22Rv1 (cell line): ENCODE measurements around the gene EGR1.

Experiments
- ZFX ChIP-seq: fragments of 450-650 bp; IDR thresholded peaks from 2 replicates; pipeline ENCODE4 v1.6.1; 2017; ENCODE audit warnings: antibody characterized with exemption, borderline replicate concordance
- TF ChIP-seq, protein P1 (sequence below): fragments of 450-650 bp; IDR thresholded peaks from 2 replicates; pipeline ENCODE4 v1.5.1; 2017; ENCODE audit warnings: mild to moderate bottlenecking

DNA sequence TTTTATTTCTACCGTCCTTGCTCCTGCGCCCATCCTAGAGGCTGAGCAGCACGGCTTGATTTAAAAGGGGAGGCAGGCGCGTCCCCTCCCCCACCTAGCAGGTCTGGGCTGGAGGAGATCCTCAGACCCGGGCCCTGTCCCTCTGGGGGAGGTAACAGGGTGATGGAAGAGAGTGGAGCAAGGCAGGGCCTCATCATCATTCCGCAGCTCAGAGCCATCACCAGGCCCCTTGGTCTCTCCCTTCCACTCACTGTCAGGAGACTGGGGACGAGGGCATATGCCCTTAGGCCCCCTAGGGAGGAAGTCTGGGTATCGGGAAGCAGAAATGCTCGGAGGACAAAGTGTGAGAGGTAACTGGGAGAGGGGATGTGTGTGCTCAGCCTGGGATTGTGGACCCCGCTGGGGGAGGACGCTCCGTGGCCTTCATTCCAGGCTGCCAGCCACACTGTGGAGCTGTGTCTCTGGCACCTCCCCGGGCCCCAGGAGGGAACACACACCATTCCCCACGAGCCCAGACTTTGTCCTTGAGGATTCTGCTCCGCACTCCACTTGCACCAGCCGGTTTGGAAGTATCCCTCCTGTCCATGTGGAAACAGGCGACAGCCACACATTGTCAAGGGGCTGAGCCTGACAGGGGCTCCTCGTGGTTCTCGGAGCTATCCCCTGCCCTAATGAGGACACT, 25.7 kb upstream of the EGR1 start:
- TF ChIP-seq, protein P1, sequence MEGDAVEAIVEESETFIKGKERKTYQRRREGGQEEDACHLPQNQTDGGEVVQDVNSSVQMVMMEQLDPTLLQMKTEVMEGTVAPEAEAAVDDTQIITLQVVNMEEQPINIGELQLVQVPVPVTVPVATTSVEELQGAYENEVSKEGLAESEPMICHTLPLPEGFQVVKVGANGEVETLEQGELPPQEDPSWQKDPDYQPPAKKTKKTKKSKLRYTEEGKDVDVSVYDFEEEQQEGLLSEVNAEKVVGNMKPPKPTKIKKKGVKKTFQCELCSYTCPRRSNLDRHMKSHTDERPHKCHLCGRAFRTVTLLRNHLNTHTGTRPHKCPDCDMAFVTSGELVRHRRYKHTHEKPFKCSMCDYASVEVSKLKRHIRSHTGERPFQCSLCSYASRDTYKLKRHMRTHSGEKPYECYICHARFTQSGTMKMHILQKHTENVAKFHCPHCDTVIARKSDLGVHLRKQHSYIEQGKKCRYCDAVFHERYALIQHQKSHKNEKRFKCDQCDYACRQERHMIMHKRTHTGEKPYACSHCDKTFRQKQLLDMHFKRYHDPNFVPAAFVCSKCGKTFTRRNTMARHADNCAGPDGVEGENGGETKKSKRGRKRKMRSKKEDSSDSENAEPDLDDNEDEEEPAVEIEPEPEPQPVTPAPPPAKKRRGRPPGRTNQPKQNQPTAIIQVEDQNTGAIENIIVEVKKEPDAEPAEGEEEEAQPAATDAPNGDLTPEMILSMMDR, result no peak
- TF ChIP-seq ZFX, result no peak
